Liver (tissue), 9 donors: ENCODE data around the gene SEC24D. TPM values are rescaled to one million over a fixed set of nuclear protein-coding genes. Genes with fewer than 3 reads are reported as not detected.

Experiments used
- DNase-seq: peaks from one replicate; pipeline ENCODE4 v3.0.0-alpha.2; 2017; ENCODE audit warnings: low spot score
- H3K27ac ChIP-seq, 2 donors: one replicate each; pipeline ENCODE4 v1.7.0; 2013; ENCODE audit warnings: inconsistent platforms in 2 of 2, low read length in 2 of 2, control low read depth in 1 of 2, low read depth in 1 of 2, mild to moderate bottlenecking in 1 of 2
- H3K27me3 ChIP-seq, 4 donors: one replicate each; pipeline versions ENCODE4 v1.6.1 to v1.7.0; 2013; ENCODE audit warnings: low read length in 3 of 4, inconsistent platforms in 1 of 4, mild to moderate bottlenecking in 1 of 4, moderate library complexity in 1 of 4; ENCODE audit not compliant: control insufficient read depth in 4 of 4, insufficient read depth in 4 of 4
- H3K36me3 ChIP-seq, 4 donors: one replicate each; pipeline versions ENCODE4 v1.6.1 to v1.7.0; 2013; ENCODE audit warnings: low read length in 3 of 4, mild to moderate bottlenecking in 3 of 4, low read depth in 1 of 4, moderate library complexity in 1 of 4; ENCODE audit not compliant: control insufficient read depth in 4 of 4, insufficient read depth in 3 of 4
- H3K4me1 ChIP-seq, 4 donors: one replicate each; pipeline versions ENCODE4 v1.6.1 to v1.7.0; 2013; ENCODE audit warnings: low read length in 3 of 4, mild to moderate bottlenecking in 3 of 4, moderate library complexity in 1 of 4; ENCODE audit not compliant: control insufficient read depth in 4 of 4, insufficient read depth in 4 of 4
- H3K4me3 ChIP-seq, 3 donors: one replicate each; pipeline versions ENCODE4 v1.6.1 to v1.7.0; 2013; ENCODE audit warnings: low read length in 3 of 3, control low read depth in 1 of 3, low read depth in 1 of 3, mild to moderate bottlenecking in 1 of 3
- H3K9ac ChIP-seq, 2 donors: one replicate each; pipeline ENCODE4 v1.7.0; 2013; ENCODE audit warnings: low read length in 2 of 2, mild to moderate bottlenecking in 2 of 2, moderate library complexity in 2 of 2, control low read depth in 1 of 2, low read depth in 1 of 2
- H3K9me3 ChIP-seq, 4 donors: one replicate each; pipeline versions ENCODE4 v1.6.1 to v1.7.0; 2013; ENCODE audit warnings: low read length in 3 of 4; ENCODE audit not compliant: control insufficient read depth in 4 of 4
- EGR1 ChIP-seq, 2 donors: IDR thresholded peaks; 2 replicates each; pipeline ENCODE4 v1.6.1; 2016 to 2018; ENCODE audit warnings: antibody characterized with exemption in 2 of 2, low read depth in 2 of 2
- FOXA1 ChIP-seq: IDR thresholded peaks from 2 replicates; pipeline ENCODE4 v1.6.1; 2016; ENCODE audit warnings: antibody characterized with exemption
- FOXA2 ChIP-seq: IDR thresholded peaks from 2 replicates; pipeline ENCODE4 v1.6.1; 2016; ENCODE audit warnings: antibody characterized with exemption
- GABPA ChIP-seq, 2 donors: IDR thresholded peaks in 1 of 2; conservative IDR thresholded peaks in 1 of 2; 2 replicates each; pipeline ENCODE4 v1.6.1; 2016; ENCODE audit warnings: antibody characterized with exemption in 2 of 2, mild to moderate bottlenecking in 1 of 2, moderate library complexity in 1 of 2
- HNF4A ChIP-seq, 2 donors: conservative IDR thresholded peaks; 2 replicates each; pipeline ENCODE4 v1.6.1; 2016; ENCODE audit warnings: antibody characterized with exemption in 2 of 2, mild to moderate bottlenecking in 2 of 2
- HNF4G ChIP-seq: IDR thresholded peaks from 2 replicates; pipeline ENCODE4 v1.6.1; 2016; ENCODE audit warnings: antibody characterized with exemption
- JUND ChIP-seq, 2 donors: IDR thresholded peaks; 2 replicates each; pipeline ENCODE4 v1.6.1; 2016; ENCODE audit warnings: antibody characterized with exemption in 2 of 2
- NR2F2 ChIP-seq: IDR thresholded peaks from 2 replicates; pipeline ENCODE4 v1.6.1; 2016; ENCODE audit warnings: antibody characterized with exemption
- RAD21 ChIP-seq, 2 donors: IDR thresholded peaks; 2 replicates each; pipeline ENCODE4 v1.6.1; 2016; ENCODE audit warnings: antibody characterized with exemption in 2 of 2, mild to moderate bottlenecking in 2 of 2
- RXRA ChIP-seq, 2 donors: IDR thresholded peaks; 2 replicates each; pipeline ENCODE4 v1.6.1; 2017 to 2018; ENCODE audit warnings: antibody characterized with exemption in 2 of 2, mild to moderate bottlenecking in 1 of 2
- SP1 ChIP-seq: IDR thresholded peaks from 2 replicates; pipeline ENCODE4 v1.6.1; 2018; ENCODE audit warnings: antibody characterized with exemption, mild to moderate bottlenecking
- TAF1 ChIP-seq: conservative IDR thresholded peaks from 2 replicates; pipeline ENCODE4 v1.6.1; 2016; ENCODE audit warnings: antibody characterized with exemption, mild to moderate bottlenecking
- YY1 ChIP-seq: IDR thresholded peaks from 2 replicates; pipeline ENCODE4 v1.6.1; 2016; ENCODE audit warnings: antibody characterized with exemption, mild to moderate bottlenecking
- WGBS: extraction: QIAGEN DNeasy Blood & Tissue Kit; methylation state at CpG from one replicate; pipeline ENCODE4 v1.1.7; 2013; 5-methylcytosine and 5-hydroxymethylcytosine counted together
- polyA plus RNA-seq, 2 donors: library from polyadenylated mRNA; stranded (reverse) in 1 of 2; unstranded in 1 of 2; fragments of 200-250 nt in 1 of 2; fragments of >200 nt in 1 of 2; fragmentation: Nextera tagmentation in 1 of 2; extraction: Ambion mirVana in 1 of 2; gene quantifications; one replicate each; pipeline versions ENCODE4 v1.2.1 to v1.2.3, GENCODE V29; 2013 to 2015
- total RNA-seq, 2 donors: library from RNA; depleted of rRNA; stranded (reverse); fragments of >200 nt; gene quantifications; one replicate each; pipeline ENCODE4 v1.2.3, GENCODE V29; 2014
- TF ChIP-seq, protein P1 (sequence below): fragments of 150-350 bp; IDR thresholded peaks from 2 replicates; pipeline ENCODE4 v1.5.1; 2017; ENCODE audit warnings: improper control_type of control experiment, low read depth, low read length; ENCODE audit not compliant: missing input control
- TF ChIP-seq, protein P2 (sequence below): IDR thresholded peaks from 2 replicates; pipeline ENCODE4 v1.6.1; 2016; ENCODE audit warnings: antibody characterized with exemption
- TF ChIP-seq, protein P3 (sequence below): IDR thresholded peaks from 2 replicates; pipeline ENCODE4 v1.6.1; 2016; ENCODE audit warnings: antibody characterized with exemption
- TF ChIP-seq, protein P4 (sequence below): IDR thresholded peaks from 2 replicates; pipeline ENCODE4 v1.6.1; 2016; ENCODE audit warnings: antibody characterized with exemption, mild to moderate bottlenecking
- TF ChIP-seq, protein P5 (sequence below): IDR thresholded peaks from 2 replicates; pipeline ENCODE4 v1.6.1; 2016; ENCODE audit warnings: antibody characterized with exemption
- donor health status: healthy.
- donor health status: healthy.
- donor health status: healthy.
- donor health status: healthy.
- donor health status: healthy.

The SEC24D gene
- total and polyA plus RNA-seq, 4 donors: 16.0 to 80.8 (median 33.7) TPM

DNA sequence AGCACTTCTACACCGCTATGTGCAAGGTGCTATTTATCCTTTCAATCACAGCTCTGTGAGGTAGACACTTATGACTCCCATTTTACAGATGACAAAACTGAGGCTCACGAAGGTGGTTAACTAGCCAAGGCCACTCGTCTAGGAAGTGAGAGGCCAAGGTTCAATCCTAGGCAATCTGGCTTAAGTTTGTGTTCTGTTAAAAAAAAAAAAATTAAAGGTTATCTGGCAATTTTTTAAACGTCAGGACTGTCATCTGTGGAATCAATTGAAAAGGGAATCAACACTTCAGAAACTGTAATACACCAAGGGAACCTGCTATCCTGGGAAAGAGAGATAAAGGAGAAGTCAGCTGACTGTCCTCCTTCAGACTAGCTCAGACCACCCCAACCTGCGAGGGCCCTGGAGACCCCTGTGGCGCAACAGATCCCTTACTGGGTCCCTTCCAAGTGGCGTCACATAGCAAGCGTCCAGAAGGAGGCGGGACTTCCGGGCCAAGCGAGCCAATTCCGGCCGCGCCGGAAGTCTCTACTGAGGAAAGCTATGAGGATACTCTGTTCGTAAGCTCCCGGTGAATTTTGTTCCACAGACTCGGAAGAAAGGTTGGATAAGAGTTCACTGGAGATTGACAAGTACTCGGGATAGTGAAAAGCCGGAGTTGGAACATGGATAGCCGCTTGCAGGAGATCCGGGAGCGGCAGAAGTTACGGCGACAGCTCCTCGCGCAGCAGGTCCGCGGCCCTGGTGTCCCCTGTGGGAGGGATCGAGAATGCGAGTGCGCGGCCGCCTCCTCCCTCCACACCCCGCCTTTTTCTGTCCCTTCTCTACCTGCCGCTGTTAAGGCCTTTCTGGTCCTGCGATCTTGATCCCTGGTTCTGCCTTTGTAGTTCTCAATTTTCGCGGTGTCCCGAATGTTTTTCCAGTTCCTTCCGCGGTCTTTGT lies 150.8 kb downstream of the SEC24D start, which contains the start of gene METTL14:
TSS of gene METTL14 (plus strand) at position 520 of the 939 bp plus-strand sequence. CDS start at position 663, 143 bp downstream.
- no peaks in the 10 kb centered on the region for H3K9me3 ChIP-seq
- H3K36me3 ChIP-seq: peaks cover 0 to 13% (median 7%) of the 10 kb centered on the region in 4 donors
- H3K27me3 ChIP-seq: no peaks in the 10 kb centered on the region
- peak within 1 kb of the TSS; percentile 69 to 81 for H3K27ac ChIP-seq
- peak within 1 kb of the TSS; percentile 85 to 99 for H3K9ac ChIP-seq
- peak within 1 kb of the TSS; percentile 70 to 96 (median 93) for H3K4me3 ChIP-seq
- WGBS: 4% methylated on average over 42 of the region's 42 CpGs
- peaks cover 0 to 22% (median 16%) of the 10 kb centered on the region in 4 donors for H3K4me1 ChIP-seq
- TF ChIP-seq, protein P1, sequence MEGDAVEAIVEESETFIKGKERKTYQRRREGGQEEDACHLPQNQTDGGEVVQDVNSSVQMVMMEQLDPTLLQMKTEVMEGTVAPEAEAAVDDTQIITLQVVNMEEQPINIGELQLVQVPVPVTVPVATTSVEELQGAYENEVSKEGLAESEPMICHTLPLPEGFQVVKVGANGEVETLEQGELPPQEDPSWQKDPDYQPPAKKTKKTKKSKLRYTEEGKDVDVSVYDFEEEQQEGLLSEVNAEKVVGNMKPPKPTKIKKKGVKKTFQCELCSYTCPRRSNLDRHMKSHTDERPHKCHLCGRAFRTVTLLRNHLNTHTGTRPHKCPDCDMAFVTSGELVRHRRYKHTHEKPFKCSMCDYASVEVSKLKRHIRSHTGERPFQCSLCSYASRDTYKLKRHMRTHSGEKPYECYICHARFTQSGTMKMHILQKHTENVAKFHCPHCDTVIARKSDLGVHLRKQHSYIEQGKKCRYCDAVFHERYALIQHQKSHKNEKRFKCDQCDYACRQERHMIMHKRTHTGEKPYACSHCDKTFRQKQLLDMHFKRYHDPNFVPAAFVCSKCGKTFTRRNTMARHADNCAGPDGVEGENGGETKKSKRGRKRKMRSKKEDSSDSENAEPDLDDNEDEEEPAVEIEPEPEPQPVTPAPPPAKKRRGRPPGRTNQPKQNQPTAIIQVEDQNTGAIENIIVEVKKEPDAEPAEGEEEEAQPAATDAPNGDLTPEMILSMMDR: no peak
- TF ChIP-seq, protein P2, sequence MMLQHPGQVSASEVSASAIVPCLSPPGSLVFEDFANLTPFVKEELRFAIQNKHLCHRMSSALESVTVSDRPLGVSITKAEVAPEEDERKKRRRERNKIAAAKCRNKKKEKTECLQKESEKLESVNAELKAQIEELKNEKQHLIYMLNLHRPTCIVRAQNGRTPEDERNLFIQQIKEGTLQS: no peak
- TF ChIP-seq HNF4A (conservative IDR thresholded peaks at IDR 0.05) (peak in 1 of 2 donors; percentile 7), FOXA1 (no peak), SP1 (peak; percentile 13), JUND (IDR thresholded peaks at IDR 0.05) (peak in 1 of 2 donors; percentile 11), RAD21 (IDR thresholded peaks at IDR 0.05) (peak; percentile 24 to 33), GABPA (IDR thresholded peaks at IDR 0.05 in 1 of 2, conservative IDR thresholded peaks at IDR 0.05 in 1 of 2) (peak; percentile 97 to 99), TAF1 (no peak), FOXA2 (no peak), NR2F2 (no peak), HNF4G (no peak), EGR1 (IDR thresholded peaks at IDR 0.05; ENCODE audit: low read depth in 2 of 2) (no peak), YY1 (peak; percentile 65), RXRA (IDR thresholded peaks at IDR 0.05) (peak in 1 of 2 donors; percentile 13)
- TF ChIP-seq, protein P3, sequence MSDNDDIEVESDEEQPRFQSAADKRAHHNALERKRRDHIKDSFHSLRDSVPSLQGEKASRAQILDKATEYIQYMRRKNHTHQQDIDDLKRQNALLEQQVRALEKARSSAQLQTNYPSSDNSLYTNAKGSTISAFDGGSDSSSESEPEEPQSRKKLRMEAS: peak; percentile 13
- TF ChIP-seq, protein P4, sequence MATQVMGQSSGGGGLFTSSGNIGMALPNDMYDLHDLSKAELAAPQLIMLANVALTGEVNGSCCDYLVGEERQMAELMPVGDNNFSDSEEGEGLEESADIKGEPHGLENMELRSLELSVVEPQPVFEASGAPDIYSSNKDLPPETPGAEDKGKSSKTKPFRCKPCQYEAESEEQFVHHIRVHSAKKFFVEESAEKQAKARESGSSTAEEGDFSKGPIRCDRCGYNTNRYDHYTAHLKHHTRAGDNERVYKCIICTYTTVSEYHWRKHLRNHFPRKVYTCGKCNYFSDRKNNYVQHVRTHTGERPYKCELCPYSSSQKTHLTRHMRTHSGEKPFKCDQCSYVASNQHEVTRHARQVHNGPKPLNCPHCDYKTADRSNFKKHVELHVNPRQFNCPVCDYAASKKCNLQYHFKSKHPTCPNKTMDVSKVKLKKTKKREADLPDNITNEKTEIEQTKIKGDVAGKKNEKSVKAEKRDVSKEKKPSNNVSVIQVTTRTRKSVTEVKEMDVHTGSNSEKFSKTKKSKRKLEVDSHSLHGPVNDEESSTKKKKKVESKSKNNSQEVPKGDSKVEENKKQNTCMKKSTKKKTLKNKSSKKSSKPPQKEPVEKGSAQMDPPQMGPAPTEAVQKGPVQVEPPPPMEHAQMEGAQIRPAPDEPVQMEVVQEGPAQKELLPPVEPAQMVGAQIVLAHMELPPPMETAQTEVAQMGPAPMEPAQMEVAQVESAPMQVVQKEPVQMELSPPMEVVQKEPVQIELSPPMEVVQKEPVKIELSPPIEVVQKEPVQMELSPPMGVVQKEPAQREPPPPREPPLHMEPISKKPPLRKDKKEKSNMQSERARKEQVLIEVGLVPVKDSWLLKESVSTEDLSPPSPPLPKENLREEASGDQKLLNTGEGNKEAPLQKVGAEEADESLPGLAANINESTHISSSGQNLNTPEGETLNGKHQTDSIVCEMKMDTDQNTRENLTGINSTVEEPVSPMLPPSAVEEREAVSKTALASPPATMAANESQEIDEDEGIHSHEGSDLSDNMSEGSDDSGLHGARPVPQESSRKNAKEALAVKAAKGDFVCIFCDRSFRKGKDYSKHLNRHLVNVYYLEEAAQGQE: peak; percentile 54
- TF ChIP-seq, protein P5, sequence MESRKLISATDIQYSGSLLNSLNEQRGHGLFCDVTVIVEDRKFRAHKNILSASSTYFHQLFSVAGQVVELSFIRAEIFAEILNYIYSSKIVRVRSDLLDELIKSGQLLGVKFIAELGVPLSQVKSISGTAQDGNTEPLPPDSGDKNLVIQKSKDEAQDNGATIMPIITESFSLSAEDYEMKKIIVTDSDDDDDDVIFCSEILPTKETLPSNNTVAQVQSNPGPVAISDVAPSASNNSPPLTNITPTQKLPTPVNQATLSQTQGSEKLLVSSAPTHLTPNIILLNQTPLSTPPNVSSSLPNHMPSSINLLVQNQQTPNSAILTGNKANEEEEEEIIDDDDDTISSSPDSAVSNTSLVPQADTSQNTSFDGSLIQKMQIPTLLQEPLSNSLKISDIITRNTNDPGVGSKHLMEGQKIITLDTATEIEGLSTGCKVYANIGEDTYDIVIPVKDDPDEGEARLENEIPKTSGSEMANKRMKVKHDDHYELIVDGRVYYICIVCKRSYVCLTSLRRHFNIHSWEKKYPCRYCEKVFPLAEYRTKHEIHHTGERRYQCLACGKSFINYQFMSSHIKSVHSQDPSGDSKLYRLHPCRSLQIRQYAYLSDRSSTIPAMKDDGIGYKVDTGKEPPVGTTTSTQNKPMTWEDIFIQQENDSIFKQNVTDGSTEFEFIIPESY: peak; percentile 26
- DNase-seq: peak; percentile 92
